SK-N-SH (cell line): ENCODE measurements around the gene ADAMTS6. TPM values are rescaled to one million over a fixed set of nuclear protein-coding genes. Genes with fewer than 3 reads are reported as not detected.

Source experiments
- CTCF ChIA-PET: fragments of 300-600, 350-600 bp; formaldehyde crosslinking; extraction: SDS; loops from one replicate; lab custom pipeline; 2021; lab: Yijun Ruan, JAX
- POLR2A ChIA-PET: fragments of 350-600 bp; sonication (Branson Sonifier 250); formaldehyde crosslinking; extraction: SDS; loops from one replicate; lab custom pipeline; 2020; ENCODE audit warnings: antibody characterized with exemption, inconsistent platforms; lab: Yijun Ruan, JAX
- DNase-seq: peaks from one replicate; pipeline ENCODE4 v3.0.0; 2012
- H2AFZ ChIP-seq: fragments of 200-600 bp; sonication (generic); 2 replicates; pipeline ENCODE4 v1.8.1; 2016; ENCODE audit warnings: antibody characterized with exemption, mild to moderate bottlenecking, low read depth
- H3F3A ChIP-seq: fragments of 200-600 bp; sonication (generic); replicated peaks from 2 replicates; pipeline ENCODE3; 2016; ENCODE audit warnings: antibody characterized with exemption, mild to moderate bottlenecking; ENCODE audit not compliant: insufficient read depth
- H3K27ac ChIP-seq, 2 experiments: fragments of 200-500 bp in 1 of 2; fragments of 200-600 bp in 1 of 2; sonication (Bioruptor generic) in 1 of 2; sonication (generic), shearing (Covaris generic) in 1 of 2; 2 replicates each; pipeline versions ENCODE4 v1.5.1 to v1.6.1; 2014 to 2016; ENCODE audit warnings: low read depth in 2 of 2, inconsistent platforms in 1 of 2, low read length in 1 of 2, mild to moderate bottlenecking in 1 of 2, mixed read lengths in 1 of 2
- H3K27me3 ChIP-seq: fragments of 200-600 bp; sonication (generic), shearing (Covaris generic); 2 replicates; pipeline ENCODE4 v1.6.1; 2016; ENCODE audit warnings: mixed run types; ENCODE audit not compliant: insufficient read depth
- H3K36me3 ChIP-seq, 2 experiments: fragments of 200-500 bp in 1 of 2; fragments of 200-600 bp in 1 of 2; sonication (Bioruptor generic) in 1 of 2; sonication (generic) in 1 of 2; replicated peaks in 1 of 2; 2 replicates each; pipeline versions ENCODE3 to v1.5.1; 2014 to 2016; ENCODE audit warnings: low read length in 1 of 2, mild to moderate bottlenecking in 1 of 2; ENCODE audit not compliant: insufficient read depth in 2 of 2, control insufficient read depth in 1 of 2
- H3K4me1 ChIP-seq, 2 experiments: fragments of 200-500 bp in 1 of 2; fragments of 200-600 bp in 1 of 2; sonication (Bioruptor generic) in 1 of 2; sonication (generic), shearing (Covaris generic) in 1 of 2; 2 replicates each; pipeline versions ENCODE4 v1.5.1 to v1.6.1; 2014 to 2016; ENCODE audit warnings: low read depth in 1 of 2, low read length in 1 of 2, mixed run types in 1 of 2; ENCODE audit not compliant: insufficient read depth in 2 of 2, control insufficient read depth in 1 of 2
- H3K4me2 ChIP-seq: fragments of 200-600 bp; sonication (generic), shearing (Covaris generic); 2 replicates; pipeline ENCODE4 v1.6.1; 2017; ENCODE audit warnings: mixed run types
- H3K4me3 ChIP-seq, 2 experiments: fragments of 200-500 bp in 1 of 2; fragments of 200-600 bp in 1 of 2; sonication (Bioruptor generic) in 1 of 2; sonication (generic), shearing (Covaris generic) in 1 of 2; 2 replicates each; pipeline versions ENCODE4 v1.5.1 to v1.8.1; 2014 to 2016; ENCODE audit warnings: low read depth in 2 of 2, inconsistent platforms in 1 of 2, low read length in 1 of 2, mild to moderate bottlenecking in 1 of 2, mixed read lengths in 1 of 2, moderate library complexity in 1 of 2
- H3K79me2 ChIP-seq: fragments of 200-600 bp; sonication (generic); 2 replicates; pipeline ENCODE4 v1.8.1; 2017; ENCODE audit warnings: mild to moderate bottlenecking; ENCODE audit not compliant: insufficient read depth
- H3K9ac ChIP-seq: fragments of 200-600 bp; sonication (generic); 2 replicates; pipeline ENCODE4 v1.6.1; 2017; ENCODE audit warnings: mixed run types
- H3K9me2 ChIP-seq: fragments of 200-600 bp; sonication (generic); 2 replicates; pipeline ENCODE4 v1.6.1; 2017; ENCODE audit warnings: mixed run types
- H3K9me3 ChIP-seq: fragments of 200-600 bp; sonication (generic); 2 replicates; pipeline ENCODE4 v1.6.1; 2017; ENCODE audit warnings: mixed run types, mild to moderate bottlenecking, moderate library complexity
- H4K20me1 ChIP-seq: fragments of 200-600 bp; sonication (generic); 2 replicates; pipeline ENCODE4 v1.6.1; 2017; ENCODE audit warnings: mild to moderate bottlenecking, mixed run types; ENCODE audit not compliant: insufficient read depth
- CHD2 ChIP-seq: fragments of 150-350 bp; IDR thresholded peaks from 2 replicates; pipeline ENCODE4 v1.6.1; 2018; ENCODE audit warnings: low read length; ENCODE audit not compliant: partially characterized antibody
- ELF1 ChIP-seq: IDR thresholded peaks from 2 replicates; pipeline ENCODE4 v1.4.0; 2012
- FOXJ3 ChIP-seq: sonication (generic); formaldehyde crosslinking; IDR thresholded peaks from 2 replicates; pipeline ENCODE4 v1.5.1; 2020; ENCODE audit warnings: mild to moderate bottlenecking, missing genetic modification reagents
- FOXM1 ChIP-seq: IDR thresholded peaks from 2 replicates; pipeline ENCODE4 v1.4.0; 2012; ENCODE audit warnings: low read depth, mild to moderate bottlenecking
- JUND ChIP-seq: IDR thresholded peaks from 2 replicates; pipeline ENCODE4 v1.4.0; 2012
- MEF2A ChIP-seq: IDR thresholded peaks from 2 replicates; pipeline ENCODE4 v1.4.0; 2012; ENCODE audit warnings: low read depth, borderline replicate concordance
- MXI1 ChIP-seq: IDR thresholded peaks from 2 replicates; pipeline ENCODE4 v1.6.1; 2012; ENCODE audit warnings: mild to moderate bottlenecking, low read depth, low read length, improper control_type of control experiment
- POLR2AphosphoS5 ChIP-seq: IDR thresholded peaks from 2 replicates; pipeline ENCODE4 v1.6.1; 2012; ENCODE audit warnings: low read depth, low read length
- RAD21 ChIP-seq: IDR thresholded peaks from 2 replicates; pipeline ENCODE4 v1.6.1; 2012; ENCODE audit warnings: mild to moderate bottlenecking, low read length
- RCOR1 ChIP-seq: fragments of 150-350 bp; IDR thresholded peaks from 2 replicates; pipeline ENCODE4 v1.6.1; 2017; ENCODE audit warnings: antibody characterized with exemption, low read length
- RFX5 ChIP-seq: IDR thresholded peaks from 2 replicates; pipeline ENCODE4 v1.6.1; 2012; ENCODE audit warnings: mild to moderate bottlenecking, improper control_type of control experiment, low read length
- SIN3A ChIP-seq: IDR thresholded peaks from 2 replicates; pipeline ENCODE4 v1.6.1; 2012; ENCODE audit warnings: low read depth, mild to moderate bottlenecking, low read length, moderate library complexity, borderline replicate concordance
- YY1 ChIP-seq: IDR thresholded peaks from 2 replicates; pipeline ENCODE4 v1.4.0; 2012; ENCODE audit warnings: low read depth, mild to moderate bottlenecking
- WGBS: methylation state at CpG from one replicate; pipeline ENCODE4 v1.1.6; 2017; ENCODE audit warnings: low lambda C conversion rate; 5-methylcytosine and 5-hydroxymethylcytosine counted together
- polyA plus RNA-seq, 3 experiments: library from polyadenylated mRNA; depleted of rRNA; stranded (reverse); fragments of >200 nt; gene quantifications; 2 replicates each; pipeline ENCODE4 v1.2.3, GENCODE V29; 2012
- TF ChIP-seq, protein P1 (sequence below): IDR thresholded peaks from 2 replicates; pipeline ENCODE4 v1.4.0; 2012; ENCODE audit warnings: low read depth, borderline replicate concordance
- TF ChIP-seq, protein P2 (sequence below): IDR thresholded peaks from 2 replicates; pipeline ENCODE4; 2012
- TF ChIP-seq, protein P3 (sequence below): IDR thresholded peaks from 2 replicates; pipeline ENCODE4 v1.6.1; 2012; ENCODE audit warnings: mild to moderate bottlenecking, low read depth, low read length, moderate library complexity
- TF ChIP-seq, protein P4 (sequence below): fragments of 150-350 bp; IDR thresholded peaks from 2 replicates; pipeline ENCODE4 v1.6.1; 2017; ENCODE audit warnings: antibody characterized with exemption, low read length, low read depth, borderline replicate concordance

ADAMTS6 gene
- polyA plus RNA-seq, 1 of the 3 experiments (the other 2 are of a cell fraction): 15.0 TPM

DNA sequence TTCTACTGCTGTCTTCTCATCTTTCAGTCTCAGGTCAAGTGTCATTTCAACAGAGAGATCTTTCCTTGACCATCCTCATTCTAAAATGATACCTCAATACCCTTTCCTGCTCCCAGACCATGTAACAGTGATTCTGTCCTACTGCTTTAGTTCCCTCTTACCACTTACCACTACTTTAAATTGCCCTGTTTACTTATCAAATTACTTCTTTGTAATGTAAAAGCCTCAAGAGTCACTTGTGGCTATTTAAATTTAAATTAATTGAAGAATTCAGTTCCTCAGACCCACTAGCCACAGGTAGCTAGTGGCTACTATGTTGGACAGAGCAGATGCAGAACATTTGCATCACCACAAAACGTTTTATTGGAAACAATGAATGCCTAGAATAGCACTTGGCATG is 217.3 kb downstream of the ADAMTS6 start:
- Histone ChIP-seq H3K79me2 (no peaks in the 10 kb centered on the region), H3K9ac (no peak overlapping the region), H4K20me1 (no peaks in the 10 kb centered on the region)
- CTCF ChIA-PET: no interaction called here
- TF ChIP-seq CHD2: no peak
- TF ChIP-seq, protein P1, sequence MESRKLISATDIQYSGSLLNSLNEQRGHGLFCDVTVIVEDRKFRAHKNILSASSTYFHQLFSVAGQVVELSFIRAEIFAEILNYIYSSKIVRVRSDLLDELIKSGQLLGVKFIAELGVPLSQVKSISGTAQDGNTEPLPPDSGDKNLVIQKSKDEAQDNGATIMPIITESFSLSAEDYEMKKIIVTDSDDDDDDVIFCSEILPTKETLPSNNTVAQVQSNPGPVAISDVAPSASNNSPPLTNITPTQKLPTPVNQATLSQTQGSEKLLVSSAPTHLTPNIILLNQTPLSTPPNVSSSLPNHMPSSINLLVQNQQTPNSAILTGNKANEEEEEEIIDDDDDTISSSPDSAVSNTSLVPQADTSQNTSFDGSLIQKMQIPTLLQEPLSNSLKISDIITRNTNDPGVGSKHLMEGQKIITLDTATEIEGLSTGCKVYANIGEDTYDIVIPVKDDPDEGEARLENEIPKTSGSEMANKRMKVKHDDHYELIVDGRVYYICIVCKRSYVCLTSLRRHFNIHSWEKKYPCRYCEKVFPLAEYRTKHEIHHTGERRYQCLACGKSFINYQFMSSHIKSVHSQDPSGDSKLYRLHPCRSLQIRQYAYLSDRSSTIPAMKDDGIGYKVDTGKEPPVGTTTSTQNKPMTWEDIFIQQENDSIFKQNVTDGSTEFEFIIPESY: no peak
- TF ChIP-seq, protein P2, sequence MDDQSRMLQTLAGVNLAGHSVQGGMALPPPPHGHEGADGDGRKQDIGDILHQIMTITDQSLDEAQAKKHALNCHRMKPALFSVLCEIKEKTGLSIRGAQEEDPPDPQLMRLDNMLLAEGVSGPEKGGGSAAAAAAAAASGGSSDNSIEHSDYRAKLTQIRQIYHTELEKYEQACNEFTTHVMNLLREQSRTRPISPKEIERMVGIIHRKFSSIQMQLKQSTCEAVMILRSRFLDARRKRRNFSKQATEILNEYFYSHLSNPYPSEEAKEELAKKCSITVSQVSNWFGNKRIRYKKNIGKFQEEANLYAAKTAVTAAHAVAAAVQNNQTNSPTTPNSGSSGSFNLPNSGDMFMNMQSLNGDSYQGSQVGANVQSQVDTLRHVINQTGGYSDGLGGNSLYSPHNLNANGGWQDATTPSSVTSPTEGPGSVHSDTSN: no peak
- TF ChIP-seq, protein P3, sequence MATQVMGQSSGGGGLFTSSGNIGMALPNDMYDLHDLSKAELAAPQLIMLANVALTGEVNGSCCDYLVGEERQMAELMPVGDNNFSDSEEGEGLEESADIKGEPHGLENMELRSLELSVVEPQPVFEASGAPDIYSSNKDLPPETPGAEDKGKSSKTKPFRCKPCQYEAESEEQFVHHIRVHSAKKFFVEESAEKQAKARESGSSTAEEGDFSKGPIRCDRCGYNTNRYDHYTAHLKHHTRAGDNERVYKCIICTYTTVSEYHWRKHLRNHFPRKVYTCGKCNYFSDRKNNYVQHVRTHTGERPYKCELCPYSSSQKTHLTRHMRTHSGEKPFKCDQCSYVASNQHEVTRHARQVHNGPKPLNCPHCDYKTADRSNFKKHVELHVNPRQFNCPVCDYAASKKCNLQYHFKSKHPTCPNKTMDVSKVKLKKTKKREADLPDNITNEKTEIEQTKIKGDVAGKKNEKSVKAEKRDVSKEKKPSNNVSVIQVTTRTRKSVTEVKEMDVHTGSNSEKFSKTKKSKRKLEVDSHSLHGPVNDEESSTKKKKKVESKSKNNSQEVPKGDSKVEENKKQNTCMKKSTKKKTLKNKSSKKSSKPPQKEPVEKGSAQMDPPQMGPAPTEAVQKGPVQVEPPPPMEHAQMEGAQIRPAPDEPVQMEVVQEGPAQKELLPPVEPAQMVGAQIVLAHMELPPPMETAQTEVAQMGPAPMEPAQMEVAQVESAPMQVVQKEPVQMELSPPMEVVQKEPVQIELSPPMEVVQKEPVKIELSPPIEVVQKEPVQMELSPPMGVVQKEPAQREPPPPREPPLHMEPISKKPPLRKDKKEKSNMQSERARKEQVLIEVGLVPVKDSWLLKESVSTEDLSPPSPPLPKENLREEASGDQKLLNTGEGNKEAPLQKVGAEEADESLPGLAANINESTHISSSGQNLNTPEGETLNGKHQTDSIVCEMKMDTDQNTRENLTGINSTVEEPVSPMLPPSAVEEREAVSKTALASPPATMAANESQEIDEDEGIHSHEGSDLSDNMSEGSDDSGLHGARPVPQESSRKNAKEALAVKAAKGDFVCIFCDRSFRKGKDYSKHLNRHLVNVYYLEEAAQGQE: no peak
- TF ChIP-seq, all 33 proteins: peak for 0
- H3F3A ChIP-seq: peaks cover 37% of the 10 kb centered on the region
- H3K4me1 ChIP-seq: peaks cover 5 to 6% of the 10 kb centered on the region in 2 experiments; a peak in 2 of 4 replicates
- WGBS: 37% methylated on average over 1 of the region's 1 CpG
- no peak overlapping the region for H2AFZ ChIP-seq
- H3K4me2 ChIP-seq: no peak overlapping the region
- H3K36me3 ChIP-seq: peaks cover 2 to 56% of the 10 kb centered on the region in 2 experiments
- H3K9me3 ChIP-seq: no peaks in the 10 kb centered on the region
- no peaks in the 10 kb centered on the region for H3K9me2 ChIP-seq
- no peak for DNase-seq
- no peak overlapping the region for H3K4me3 ChIP-seq
- H3K27ac ChIP-seq: no peak overlapping the region
- POLR2A ChIA-PET: no interaction called here
- H3K27me3 ChIP-seq: no peaks in the 10 kb centered on the region

DNA sequence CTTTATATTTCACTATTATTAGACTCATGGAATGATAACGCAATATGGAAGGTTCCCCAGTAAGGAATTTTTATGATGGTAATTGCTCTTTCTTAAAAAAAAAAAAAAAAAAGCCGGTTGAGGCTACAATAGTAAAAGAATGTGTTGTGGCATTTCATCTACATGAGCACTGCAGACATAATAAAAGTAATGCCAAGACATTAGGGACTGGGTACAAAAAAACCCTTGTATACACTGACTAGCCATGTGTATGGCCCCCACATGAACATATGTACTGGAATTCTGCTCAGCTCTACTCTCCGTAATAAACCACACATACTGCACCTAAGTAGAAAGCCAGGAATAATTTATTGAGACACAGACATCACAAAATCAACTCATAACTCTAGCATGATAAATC is 218.4 kb downstream of the ADAMTS6 start:
- Histone ChIP-seq H3K9me3 (no peaks in the 10 kb centered on the region), H3K9ac (no peak overlapping the region), H3K27me3 (no peaks in the 10 kb centered on the region), H2AFZ (no peak overlapping the region), H3K36me3 (peaks cover 0 to 53% of the 10 kb centered on the region in 2 experiments), H3F3A (peaks cover 37% of the 10 kb centered on the region), H3K4me1 (peaks cover 5 to 6% of the 10 kb centered on the region in 2 experiments; a peak in 2 of 4 replicates), H3K79me2 (no peaks in the 10 kb centered on the region), H4K20me1 (no peaks in the 10 kb centered on the region), H3K4me2 (no peak overlapping the region), H3K9me2 (no peaks in the 10 kb centered on the region), H3K27ac (peak overlapping the region in 1 of 2 experiments; percentile 6; a peak in 1 of 4 replicates), H3K4me3 (no peak overlapping the region)
- CTCF ChIA-PET: no interaction called here
- WGBS: 83% methylated on average over 3 of the region's 3 CpGs
- POLR2A ChIA-PET: no interaction called here
- DNase-seq: no peak
- TF ChIP-seq, protein P4, sequence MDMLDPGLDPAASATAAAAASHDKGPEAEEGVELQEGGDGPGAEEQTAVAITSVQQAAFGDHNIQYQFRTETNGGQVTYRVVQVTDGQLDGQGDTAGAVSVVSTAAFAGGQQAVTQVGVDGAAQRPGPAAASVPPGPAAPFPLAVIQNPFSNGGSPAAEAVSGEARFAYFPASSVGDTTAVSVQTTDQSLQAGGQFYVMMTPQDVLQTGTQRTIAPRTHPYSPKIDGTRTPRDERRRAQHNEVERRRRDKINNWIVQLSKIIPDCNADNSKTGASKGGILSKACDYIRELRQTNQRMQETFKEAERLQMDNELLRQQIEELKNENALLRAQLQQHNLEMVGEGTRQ: no peak
- TF ChIP-seq, protein P2: no peak
- TF ChIP-seq POLR2AphosphoS5 (no peak), MEF2A (no peak), YY1 (no peak), SIN3A (no peak), FOXJ3 (CRISPR knock-in tag) (no peak), RAD21 (no peak), FOXM1 (no peak), MXI1 (no peak), ELF1 (no peak), RFX5 (no peak), RCOR1 (no peak), JUND (no peak)
- TF ChIP-seq, protein P1: no peak
